ENCODE results near the gene PRLR. TPM values are rescaled to one million over a fixed set of nuclear protein-coding genes. Genes with fewer than 3 reads are reported as not detected.
"Not testable (repeated sequence)": the region's sequence is repeated elsewhere in the genome, so short reads cannot be mapped to it uniquely, and the experiment has no call there.

PRLR gene
- total RNA-seq, 1 donor from 2014 or later, result 0.38 TPM

DNA sequence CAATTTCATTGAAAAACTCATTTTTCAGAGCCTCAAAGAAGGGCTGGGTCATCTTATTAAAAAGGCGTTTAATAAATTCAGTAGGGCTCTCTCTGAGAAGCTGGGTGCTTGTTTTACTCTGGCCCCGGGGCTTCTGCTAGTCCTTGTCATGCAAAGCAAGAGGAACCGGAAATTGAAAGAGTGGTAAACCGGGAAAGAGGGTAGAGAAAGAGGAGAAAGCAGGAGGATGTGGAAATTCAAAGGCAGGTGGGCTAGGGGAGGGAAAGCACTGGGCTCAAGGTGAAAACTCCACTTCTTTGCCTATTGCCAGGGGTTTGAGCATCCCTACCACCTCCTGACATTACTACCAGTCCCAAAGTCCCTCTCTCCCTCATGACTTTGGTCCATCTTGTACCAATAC is 118.0 kb downstream of the PRLR start:
- ATAC-seq, result no peak
- intact Hi-C loops (cut with DNase I), result no loop called here
- no peak for DNase-seq (ENCODE audit: missing footprints)

DNA sequence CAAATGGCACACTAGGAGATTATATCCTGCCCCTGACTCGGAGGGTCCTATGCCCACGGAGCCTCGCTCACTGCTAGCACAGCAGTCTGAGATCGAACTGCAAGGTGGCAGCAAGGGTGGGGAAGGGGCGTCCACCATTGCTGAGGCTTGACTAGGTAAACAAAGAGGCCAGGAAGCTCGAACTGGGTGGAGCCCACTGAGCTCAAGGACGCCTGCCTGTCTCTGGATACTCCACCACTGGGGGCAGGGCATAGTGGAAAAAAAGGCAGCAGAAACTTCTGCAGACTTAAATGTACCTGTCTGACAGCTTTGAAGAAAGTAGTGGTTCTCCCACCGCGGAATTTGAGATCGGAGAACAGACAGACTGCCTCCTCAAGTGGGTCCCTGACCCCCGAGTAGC is 125.7 kb downstream of the PRLR start:
- intact Hi-C loops (cut with DNase I); DNase-seq (ENCODE audit: missing footprints); ATAC-seq: not testable (repeated sequence)

DNA sequence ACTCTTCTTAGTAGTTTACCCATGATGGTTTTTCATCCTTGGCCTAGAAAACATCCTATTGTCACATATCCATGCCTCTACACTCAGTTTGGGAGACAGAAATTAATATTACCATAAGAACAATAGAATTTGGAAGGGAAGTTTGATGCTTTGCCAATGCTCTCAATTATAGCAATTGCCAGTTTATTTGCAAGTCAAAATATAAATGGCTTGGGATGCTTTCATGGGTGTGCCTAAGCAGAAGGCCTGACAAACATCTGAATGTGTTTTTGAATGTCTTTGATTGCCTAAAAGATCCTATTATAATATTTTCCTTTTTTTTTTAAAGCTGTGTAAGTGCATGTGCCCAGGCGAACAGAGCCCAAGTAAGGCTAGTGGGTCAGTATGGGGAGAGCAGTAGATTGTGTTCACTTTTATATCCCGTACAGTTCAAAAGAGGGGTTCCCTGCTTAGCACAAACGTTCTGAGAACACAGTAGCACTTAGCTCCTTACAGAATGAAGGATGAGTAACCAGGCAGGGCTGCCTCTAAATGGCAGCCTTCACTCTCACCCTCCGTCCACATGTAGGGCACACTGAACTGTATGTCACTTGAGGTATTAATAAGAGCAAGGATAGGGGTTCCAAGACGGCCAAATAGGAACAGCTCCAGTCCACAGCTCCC is 126.5 kb downstream of the PRLR start:
- ATAC-seq (no peak), DNase-seq (ENCODE audit: missing footprints) (no peak)
- intact Hi-C loops (cut with DNase I), result no loop called here

DNA sequence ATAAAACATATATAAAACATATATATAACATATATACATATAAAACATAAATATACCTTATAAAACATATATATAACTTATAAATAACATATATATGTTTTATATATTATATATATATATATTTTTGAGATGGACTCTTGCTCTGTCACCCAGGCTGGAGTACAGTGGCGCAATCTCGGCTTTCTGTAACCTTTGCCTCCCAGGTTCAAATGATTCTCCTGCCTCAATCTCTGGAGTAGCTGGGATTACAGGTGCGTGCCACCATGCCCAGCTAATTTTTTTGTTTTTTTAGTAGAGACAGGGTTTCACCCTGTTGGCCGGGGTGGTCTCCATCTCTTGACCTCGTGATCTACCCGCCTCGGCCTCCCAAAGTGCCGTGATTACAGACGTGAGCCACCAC is 128.6 kb downstream of the PRLR start:
- ATAC-seq; DNase-seq (ENCODE audit: missing footprints); intact Hi-C loops (cut with DNase I): not testable (repeated sequence)

DNA sequence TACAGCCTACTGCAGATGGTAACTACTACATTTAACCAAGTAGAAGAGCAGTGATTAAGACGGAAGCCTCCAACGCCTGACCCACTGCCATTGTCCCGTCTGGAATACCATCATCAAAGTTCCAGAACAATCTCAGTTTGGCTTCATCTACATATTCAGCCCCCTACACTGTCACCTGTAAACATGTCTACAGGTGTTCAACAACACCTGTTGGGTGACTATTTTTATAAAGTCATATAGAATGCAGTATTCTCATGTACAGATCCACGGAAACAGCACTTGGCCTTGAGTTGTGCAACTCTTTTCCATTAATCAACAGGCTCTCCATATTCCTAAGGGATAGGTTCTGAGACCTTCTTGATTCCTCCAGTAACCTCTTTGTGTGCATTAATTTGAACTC is 129.3 kb downstream of the PRLR start:
- intact Hi-C loops (cut with DNase I), result no loop called here
- no peak for ATAC-seq

DNA sequence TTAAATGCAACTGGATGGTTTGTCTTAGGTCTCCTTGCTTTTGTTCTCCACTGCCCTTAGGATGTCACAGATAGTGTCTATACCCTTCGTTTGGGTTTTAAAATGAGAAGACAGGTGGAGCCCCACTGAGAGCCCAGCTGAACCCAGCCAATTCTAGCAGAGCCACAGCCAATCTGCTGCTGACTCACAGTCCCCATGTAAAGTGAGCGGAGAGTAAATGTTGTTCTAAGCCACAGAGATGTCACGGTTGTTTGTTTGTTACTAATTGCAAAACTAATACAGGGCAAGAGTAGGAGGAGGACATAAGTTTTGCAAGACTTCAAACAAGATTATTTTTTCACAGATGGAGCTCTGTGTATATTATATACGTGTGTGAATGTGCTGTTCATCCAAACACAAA is 132.1 kb downstream of the PRLR start:
- no peak for ATAC-seq
- intact Hi-C loops (cut with DNase I), result no loop called here
- DNase-seq (ENCODE audit: missing footprints), result no peak

More for the DNA sequence above, 129.3 kb downstream of the PRLR start:
- no peak for DNase-seq (ENCODE audit: missing footprints)

DNA sequence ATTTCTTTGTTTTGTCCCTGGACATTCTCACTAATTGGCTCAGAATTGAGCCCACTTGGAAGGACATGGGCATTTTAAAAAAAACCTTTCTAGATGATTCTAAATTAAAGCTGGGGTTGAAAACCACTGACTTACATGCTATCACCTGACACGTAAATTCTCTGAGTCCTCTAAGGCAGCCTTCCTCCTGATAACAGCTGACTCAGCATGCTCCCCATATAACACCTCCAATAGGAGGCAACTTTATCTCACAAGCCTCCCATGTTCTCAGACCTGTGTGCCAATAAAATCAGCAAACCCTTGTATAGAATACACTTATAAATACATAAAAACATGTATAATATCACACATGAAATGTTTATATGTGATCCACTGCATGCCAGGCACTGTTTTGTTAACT is 133.4 kb downstream of the PRLR start:
- DNase-seq (ENCODE audit: missing footprints) (no peak), ATAC-seq (no peak)
- intact Hi-C loops (cut with DNase I), result no loop called here

DNA sequence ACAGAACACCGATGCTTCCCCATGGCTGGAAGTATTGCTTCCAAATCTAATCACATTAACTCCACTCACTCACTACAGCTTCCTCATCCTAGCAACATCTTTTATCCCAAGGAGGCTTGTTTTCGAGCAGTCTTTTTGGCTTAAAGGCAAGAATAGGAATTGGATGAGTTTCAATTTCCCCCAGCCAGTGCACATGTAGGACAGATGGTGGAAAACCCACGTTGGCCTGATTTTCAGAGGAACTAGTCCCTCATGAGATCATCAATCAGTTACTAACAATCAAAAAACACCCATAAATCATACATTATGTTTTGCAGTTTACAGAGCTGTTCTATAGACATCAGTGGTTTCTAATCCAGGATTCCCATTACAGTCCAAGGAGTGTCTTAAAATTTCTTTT is 134.1 kb downstream of the PRLR start:
- intact Hi-C loops (cut with DNase I), result no loop called here
- no peak for DNase-seq (ENCODE audit: missing footprints)
- no peak for ATAC-seq

DNA sequence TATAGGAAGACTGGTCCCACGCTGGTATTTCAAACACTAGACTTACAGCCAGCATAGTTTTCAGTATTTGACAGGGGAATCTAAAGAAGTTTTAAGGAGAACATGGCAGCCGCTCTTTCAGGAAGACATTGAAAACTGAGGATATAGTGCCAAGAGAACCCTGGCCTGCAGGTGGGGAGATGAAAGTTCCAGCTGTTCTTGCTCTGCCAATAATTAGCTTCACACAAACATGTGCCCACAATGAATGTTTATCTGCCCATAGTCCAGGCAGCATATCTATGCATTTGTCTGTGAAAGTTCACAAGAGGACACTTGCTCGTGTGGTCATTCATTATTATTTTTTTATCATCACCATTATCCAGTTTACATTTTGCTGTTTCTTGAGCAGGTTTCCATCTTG is 134.9 kb downstream of the PRLR start:
- intact Hi-C loops (cut with DNase I), result no loop called here
- ATAC-seq (no peak), DNase-seq (ENCODE audit: missing footprints) (no peak)

DNA sequence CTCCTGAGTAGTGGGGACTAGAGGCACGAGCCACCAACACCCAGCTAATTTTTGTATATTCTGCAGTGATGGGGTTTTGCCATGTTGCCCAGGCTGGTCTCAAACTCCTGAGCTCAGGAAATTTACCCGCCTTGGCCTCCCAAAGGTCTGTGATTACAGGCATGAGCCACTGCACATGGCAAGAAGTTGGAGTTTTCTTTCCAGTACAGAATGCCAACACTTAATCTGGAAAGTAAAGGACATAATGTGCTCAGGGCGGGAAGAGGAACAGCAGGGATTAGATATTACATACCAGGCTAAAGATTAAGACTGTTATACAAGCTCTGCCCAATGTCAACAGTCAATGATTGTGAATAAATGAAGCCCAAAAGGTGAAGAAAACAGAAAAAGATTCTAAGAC is 135.3 kb downstream of the PRLR start:
- DNase-seq (ENCODE audit: missing footprints) (no peak), ATAC-seq (no peak)
- intact Hi-C loops (cut with DNase I), result loop anchor here (5.0 kb wide), 1 partner anchor 87 kb away; no protein-coding TSS in a partner anchor

DNA sequence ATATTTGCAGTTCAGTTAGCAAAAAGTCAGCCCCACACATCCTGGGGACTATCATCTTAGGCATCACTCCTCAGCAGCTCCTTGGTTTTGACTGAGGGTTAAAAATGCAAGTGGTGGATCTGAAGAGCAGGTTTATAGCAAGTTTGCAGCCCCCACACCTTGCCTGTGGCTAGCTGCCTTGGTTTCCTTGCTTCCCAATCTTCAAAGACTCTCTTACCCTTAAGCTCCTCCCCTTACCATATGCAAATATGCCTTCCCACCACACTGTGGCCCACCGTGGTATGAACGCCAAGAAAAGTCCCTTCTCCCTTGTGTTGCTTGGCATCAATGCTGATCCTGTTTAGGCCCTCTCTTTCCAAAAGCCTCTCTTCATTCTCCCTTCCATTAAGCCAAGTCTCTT is 137.6 kb downstream of the PRLR start:
- ATAC-seq (no peak), DNase-seq (ENCODE audit: missing footprints) (no peak)
- intact Hi-C loops (cut with DNase I), result loop anchor here (5.0 kb wide), 1 partner anchor 90 kb away; no protein-coding TSS in a partner anchor

DNA sequence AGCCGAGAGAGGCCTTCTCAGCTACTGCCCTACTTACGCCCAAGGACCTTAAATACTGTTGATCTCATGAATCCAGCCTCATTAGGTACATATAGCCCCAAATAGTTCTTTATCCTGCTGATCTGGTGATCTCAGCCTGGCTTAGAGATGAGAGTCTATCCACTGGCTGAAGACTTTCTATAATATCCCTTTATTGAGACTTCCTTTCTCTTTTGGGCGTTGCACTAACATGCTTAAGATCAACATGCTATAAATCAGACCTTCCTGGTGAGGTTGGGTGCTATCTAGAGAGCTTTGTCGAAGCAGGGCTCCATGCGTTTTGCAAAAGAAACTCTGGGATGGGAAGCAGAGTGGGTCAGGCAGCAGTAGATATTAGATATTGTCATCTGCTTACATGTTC is 138.6 kb downstream of the PRLR start:
- ATAC-seq (no peak), DNase-seq (ENCODE audit: missing footprints) (no peak)
- intact Hi-C loops (cut with DNase I), result loop anchor here (5.0 kb wide), 1 partner anchor 91 kb away; no protein-coding TSS in a partner anchor

DNA sequence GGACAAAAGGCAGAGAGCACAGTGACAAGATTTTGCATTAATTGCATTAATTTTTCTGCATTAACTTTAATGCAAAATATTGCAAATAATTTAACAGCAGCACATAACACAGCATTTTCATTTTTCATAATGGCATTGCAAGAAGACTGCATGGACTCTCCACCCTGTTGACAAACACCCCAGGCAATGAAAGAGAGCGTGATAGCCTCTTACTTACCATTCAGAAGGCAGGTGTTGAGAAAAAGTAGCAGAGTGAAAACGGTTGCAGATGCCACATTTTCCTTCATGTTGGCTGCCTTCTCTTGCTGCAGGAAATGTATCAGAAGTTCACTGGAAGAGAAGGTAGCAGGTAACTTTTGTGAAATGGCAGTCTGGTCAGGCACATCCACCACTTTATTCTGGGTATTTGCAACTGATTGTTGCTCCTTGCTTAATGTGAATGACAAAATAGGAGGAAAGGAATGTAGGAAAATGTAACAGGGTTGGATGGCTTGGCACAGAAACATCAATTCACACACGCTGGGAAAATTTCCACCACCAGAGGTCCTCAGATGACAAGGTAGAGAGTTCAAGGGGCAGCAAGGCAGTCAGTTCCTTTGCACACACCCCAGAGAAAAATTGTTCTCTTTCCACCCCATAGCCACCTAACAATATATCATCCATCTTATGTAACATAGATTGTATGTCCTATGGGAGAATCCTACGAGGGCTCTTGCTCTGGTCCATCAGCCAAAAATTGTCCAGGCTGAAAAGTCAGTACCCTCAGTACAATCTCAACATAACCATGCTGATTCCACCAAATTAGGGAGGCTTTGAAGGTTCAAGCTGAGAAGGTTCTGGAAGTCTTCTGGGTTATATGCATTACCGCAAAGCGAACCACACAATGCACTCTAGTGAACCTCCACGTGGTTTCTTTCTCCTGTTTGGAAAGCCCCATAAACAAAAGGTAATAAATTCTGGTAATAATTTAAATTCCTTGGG is 140.7 kb downstream of the PRLR start:
- intact Hi-C loops (cut with DNase I), result loop anchor here (5.0 kb wide), 2 partner anchors 93 to 838 kb away; no protein-coding TSS in a partner anchor
- no peak for DNase-seq (ENCODE audit: missing footprints)
- ATAC-seq, result no peak

DNA sequence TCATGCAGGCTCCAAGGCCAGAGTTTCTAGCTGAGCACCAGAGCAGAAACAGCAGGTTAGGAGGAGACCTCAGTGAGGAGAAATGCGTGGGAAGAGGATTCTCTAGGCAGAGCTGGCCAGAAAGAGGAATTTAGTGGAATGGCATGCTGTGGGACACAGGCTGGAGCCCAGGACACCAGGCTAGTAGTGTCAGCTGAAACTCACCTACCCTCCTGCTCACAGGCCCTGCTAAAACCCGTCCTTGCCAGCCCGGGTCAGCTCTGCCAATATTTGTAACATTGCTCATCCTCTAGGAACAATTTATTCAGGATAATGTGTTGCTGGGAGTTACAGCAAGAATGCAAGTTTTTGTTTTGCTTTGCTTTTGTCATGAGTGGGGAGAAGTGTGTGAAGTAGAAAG is 142.3 kb downstream of the PRLR start:
- intact Hi-C loops (cut with DNase I), result loop anchor here (5.0 kb wide), 1 partner anchor 839 kb away; no protein-coding TSS in a partner anchor
- ATAC-seq, result no peak
- no peak for DNase-seq (ENCODE audit: missing footprints)

DNA sequence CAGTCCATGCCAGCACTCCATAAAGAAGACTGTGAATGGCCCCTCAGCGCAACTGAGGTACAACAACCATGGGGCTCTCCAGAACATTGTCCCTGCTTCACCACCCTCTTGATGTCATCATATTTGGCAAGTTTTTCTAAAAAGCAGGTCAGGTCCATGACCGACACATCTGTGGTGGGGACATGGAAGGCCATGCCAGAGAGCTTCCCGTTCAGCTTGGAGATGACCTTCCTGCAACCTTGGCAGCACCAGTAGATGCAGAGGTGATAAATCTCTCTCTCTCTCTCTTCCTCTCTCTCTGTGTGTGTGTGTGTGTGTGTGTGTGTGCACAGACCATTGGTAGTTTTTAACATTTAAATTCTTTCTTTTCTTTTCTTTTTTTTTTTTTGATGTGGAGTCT is 147.1 kb downstream of the PRLR start:
- no peak for ATAC-seq
- intact Hi-C loops (cut with DNase I), result no loop called here

DNA sequence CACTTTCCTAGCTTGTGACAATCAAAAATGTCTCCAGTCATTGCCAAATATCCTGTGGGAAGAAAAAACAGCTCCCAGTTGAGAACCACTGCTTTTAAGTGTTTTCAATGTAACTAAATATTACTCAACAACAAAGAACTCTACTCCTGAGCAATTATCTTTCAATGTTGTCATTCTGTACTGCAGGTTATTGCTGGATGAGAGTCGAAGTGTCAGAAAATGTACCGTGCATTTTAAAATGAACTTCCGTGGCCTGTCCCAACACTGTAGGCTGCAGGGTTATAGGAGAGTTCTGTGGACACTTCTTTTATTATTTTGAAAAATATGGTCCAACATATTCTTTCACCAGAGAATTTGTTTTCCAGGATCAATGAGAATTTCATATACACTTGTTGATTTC is 147.8 kb downstream of the PRLR start:
- ATAC-seq (no peak), DNase-seq (ENCODE audit: missing footprints) (no peak)
- intact Hi-C loops (cut with DNase I), result no loop called here

More for the DNA sequence above, 147.1 kb downstream of the PRLR start:
- no peak for DNase-seq (ENCODE audit: missing footprints)

DNA sequence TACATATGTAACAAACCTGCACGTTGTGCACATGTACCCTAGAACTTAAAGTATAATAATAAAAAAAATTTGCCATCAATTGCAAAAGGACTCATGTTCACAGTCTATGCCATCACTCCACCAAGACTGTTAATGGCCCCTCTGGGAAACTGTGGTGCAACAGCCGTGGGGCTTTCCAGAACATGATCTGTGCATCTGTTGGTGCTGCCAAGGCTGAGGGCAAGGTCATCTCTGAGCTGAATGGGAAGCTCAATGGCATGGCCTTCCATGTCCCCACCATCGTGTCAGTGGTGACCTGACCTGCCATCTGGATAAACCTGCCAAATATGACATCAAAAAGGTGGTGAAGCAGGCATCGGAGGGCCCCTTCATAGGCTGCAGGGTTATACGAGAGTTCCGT is 149.2 kb downstream of the PRLR start:
- no peak for ATAC-seq
- no peak for DNase-seq (ENCODE audit: missing footprints)
- intact Hi-C loops (cut with DNase I), result no loop called here

DNA sequence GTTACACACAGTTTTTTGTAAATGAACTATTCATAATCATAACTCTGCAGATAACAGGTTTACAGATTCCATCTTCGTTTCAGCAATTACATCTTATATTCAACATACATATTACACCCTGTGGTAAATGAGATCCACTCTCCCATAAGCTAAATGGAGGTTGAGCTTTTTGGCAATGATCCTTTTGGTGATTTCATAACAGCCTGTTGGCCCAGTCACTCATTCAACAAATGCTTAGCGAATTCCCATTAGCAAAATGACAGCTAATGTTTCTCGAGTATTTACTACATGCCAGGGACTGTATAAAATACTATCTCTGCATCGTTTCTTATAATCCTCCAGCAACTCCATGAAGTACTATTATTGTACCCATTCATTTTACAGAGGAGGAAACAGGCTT is 157.1 kb downstream of the PRLR start:
- ATAC-seq, result no peak
- intact Hi-C loops (cut with DNase I), result no loop called here

DNA sequence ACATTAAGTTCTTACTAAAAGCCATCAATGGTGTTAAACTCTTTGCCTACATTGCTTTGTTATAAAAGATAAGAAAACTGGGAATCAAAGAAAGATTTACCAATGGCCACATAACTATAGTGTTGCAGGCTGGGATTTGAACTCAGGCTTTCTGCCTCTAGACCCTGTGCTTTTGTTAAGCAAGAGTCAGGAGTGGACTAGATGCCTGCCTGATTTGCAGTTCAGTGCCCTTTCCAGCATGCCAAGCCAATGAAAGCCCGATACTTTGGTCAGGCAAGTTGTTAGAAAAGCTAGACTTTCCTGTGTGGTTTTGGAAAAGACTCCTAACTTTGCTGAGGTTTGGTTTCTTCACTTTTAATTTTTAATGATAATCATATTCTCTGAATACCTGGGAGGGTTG is 161.1 kb downstream of the PRLR start:
- DNase-seq (ENCODE audit: missing footprints), result no peak
- no peak for ATAC-seq
- intact Hi-C loops (cut with DNase I), result no loop called here

More for the DNA sequence above, 157.1 kb downstream of the PRLR start:
- DNase-seq (ENCODE audit: missing footprints), result no peak

DNA sequence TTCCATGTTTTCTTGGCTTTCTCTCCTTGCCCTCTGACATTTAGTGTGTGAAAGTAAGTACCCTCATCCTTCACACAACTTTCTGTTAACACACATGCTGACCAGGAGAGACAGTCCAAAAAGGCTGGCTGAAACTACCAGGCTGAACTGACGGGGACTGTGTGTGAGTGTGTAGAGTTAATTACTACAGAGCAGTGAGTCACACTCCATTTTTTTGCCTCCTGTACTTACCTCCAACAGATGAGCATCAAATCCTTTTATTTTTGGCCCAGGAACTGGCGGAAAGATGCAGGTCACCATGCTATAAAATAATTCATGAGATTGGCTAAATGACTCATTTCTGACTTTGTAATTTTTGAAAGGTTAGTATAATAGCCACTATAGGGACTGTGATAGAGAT is 162.3 kb downstream of the PRLR start:
- DNase-seq (ENCODE audit: missing footprints) (no peak), ATAC-seq (no peak)
- intact Hi-C loops (cut with DNase I), result no loop called here

Data from Right ventricle myocardium inferior (tissue), 1 donor.